ENCODE data around the gene RNASE8.

GRCh38 chr14:21090194-21090939 lies 32.7 kb downstream of the RNASE8 start:
- no peak for TF ChIP-seq CBFB (IDR thresholded peaks at IDR 0.05; ENCODE audit: low read depth)
- no peak for TF ChIP-seq EZH2 (IDR thresholded peaks at IDR 0.05; ENCODE audit: borderline replicate concordance, control insufficient read depth, low read depth, low read length)
- no peak for TF ChIP-seq SRF (IDR thresholded peaks at IDR 0.05; ENCODE audit: low read depth in 2 of 2, low read length in 2 of 2)
- TF ChIP-seq, protein P1, sequence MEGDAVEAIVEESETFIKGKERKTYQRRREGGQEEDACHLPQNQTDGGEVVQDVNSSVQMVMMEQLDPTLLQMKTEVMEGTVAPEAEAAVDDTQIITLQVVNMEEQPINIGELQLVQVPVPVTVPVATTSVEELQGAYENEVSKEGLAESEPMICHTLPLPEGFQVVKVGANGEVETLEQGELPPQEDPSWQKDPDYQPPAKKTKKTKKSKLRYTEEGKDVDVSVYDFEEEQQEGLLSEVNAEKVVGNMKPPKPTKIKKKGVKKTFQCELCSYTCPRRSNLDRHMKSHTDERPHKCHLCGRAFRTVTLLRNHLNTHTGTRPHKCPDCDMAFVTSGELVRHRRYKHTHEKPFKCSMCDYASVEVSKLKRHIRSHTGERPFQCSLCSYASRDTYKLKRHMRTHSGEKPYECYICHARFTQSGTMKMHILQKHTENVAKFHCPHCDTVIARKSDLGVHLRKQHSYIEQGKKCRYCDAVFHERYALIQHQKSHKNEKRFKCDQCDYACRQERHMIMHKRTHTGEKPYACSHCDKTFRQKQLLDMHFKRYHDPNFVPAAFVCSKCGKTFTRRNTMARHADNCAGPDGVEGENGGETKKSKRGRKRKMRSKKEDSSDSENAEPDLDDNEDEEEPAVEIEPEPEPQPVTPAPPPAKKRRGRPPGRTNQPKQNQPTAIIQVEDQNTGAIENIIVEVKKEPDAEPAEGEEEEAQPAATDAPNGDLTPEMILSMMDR (IDR thresholded peaks at IDR 0.05 in 2 of 3, conservative IDR thresholded peaks at IDR 0.05 in 1 of 3; ENCODE audit: control insufficient read depth in 2 of 3, extremely low read depth in 1 of 3, insufficient read depth in 1 of 3, low read depth in 3 of 3, low read length in 3 of 3), result peak; percentile 16 to 33 (median 16); a peak in 4 of 6 replicates
- TF ChIP-seq EGR1 (IDR thresholded peaks at IDR 0.05; ENCODE audit: borderline replicate concordance in 1 of 2, low read depth in 2 of 2, low read length in 2 of 2), result no peak
- TF ChIP-seq, protein P2, sequence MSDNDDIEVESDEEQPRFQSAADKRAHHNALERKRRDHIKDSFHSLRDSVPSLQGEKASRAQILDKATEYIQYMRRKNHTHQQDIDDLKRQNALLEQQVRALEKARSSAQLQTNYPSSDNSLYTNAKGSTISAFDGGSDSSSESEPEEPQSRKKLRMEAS (IDR thresholded peaks at IDR 0.05; ENCODE audit: low read depth, low read length), result no peak

Data from GM12878 (cell line).